MCF 10A (cell line): ENCODE results near the gene ISL2. TPM values are rescaled to one million over a fixed set of nuclear protein-coding genes. Genes with fewer than 3 reads are reported as not detected.

Experiments used
- BruUV-seq: library from RNA; stranded (reverse); fragments of 400-500 nt; replicated peaks from 2 replicates; lab custom pipeline; 2021; lab: Mats Ljungman, UMichigan
- CTCF ChIA-PET: fragments of 300-600 bp; sonication (Branson Sonifier 250); formaldehyde crosslinking; extraction: SDS; loops from one replicate; lab custom pipeline; 2021; ENCODE audit warnings: antibody characterized with exemption, inconsistent platforms; lab: Yijun Ruan, JAX
- POLR2A ChIA-PET: fragments of 300-600, 350-650 bp; sonication (Branson Sonifier 250); formaldehyde crosslinking; extraction: SDS; loops from one replicate; lab custom pipeline; 2020; ENCODE audit warnings: antibody characterized with exemption, inconsistent platforms; lab: Yijun Ruan, JAX
- DNase-seq: peaks from one replicate; pipeline ENCODE4 v3.0.0-alpha.2; 2018; ENCODE audit not compliant: unreplicated experiment
- H3K27ac Mint-ChIP-seq: one replicate; pipeline ENCODE4 v1.8.0; 2022; ENCODE audit warnings: mild to moderate bottlenecking, low read depth, mixed read lengths; ENCODE audit not compliant: unreplicated experiment
- H3K27me3 Mint-ChIP-seq: one replicate; pipeline ENCODE4 v1.8.0; 2022; ENCODE audit warnings: mixed read lengths; ENCODE audit not compliant: insufficient read depth, unreplicated experiment
- H3K36me3 Mint-ChIP-seq: one replicate; pipeline ENCODE4 v1.8.0; 2022; ENCODE audit warnings: mild to moderate bottlenecking, moderate library complexity, mixed read lengths; ENCODE audit not compliant: insufficient read depth, unreplicated experiment
- H3K4me1 Mint-ChIP-seq: one replicate; pipeline ENCODE4 v1.8.0; 2022; ENCODE audit warnings: mixed read lengths; ENCODE audit not compliant: insufficient read depth, unreplicated experiment
- H3K4me3 Mint-ChIP-seq: one replicate; pipeline ENCODE4 v1.8.0; 2022; ENCODE audit warnings: mild to moderate bottlenecking, moderate library complexity, mixed read lengths; ENCODE audit not compliant: unreplicated experiment
- H3K9me3 Mint-ChIP-seq: one replicate; pipeline ENCODE4 v1.8.0; 2022; ENCODE audit warnings: mixed read lengths; ENCODE audit not compliant: unreplicated experiment
- intact Hi-C: fragments of 100-400 bp; cut with micrococcal nuclease; formaldehyde crosslinking; loops from 2 replicates; pipeline ENCODE4 v1.14.1; 2022
- total RNA-seq: library from RNA; stranded (reverse); gene quantifications from 2 replicates; pipeline ENCODE4 v1.2.3, GENCODE V29; 2022
- TF ChIP-seq, protein P1 (sequence below): fragments of 200-600 bp; IDR thresholded peaks from one replicate; pipeline ENCODE4 v1.8.0; 2022; ENCODE audit warnings: antibody characterized with exemption, mild to moderate bottlenecking; ENCODE audit not compliant: unreplicated experiment

The ISL2 gene
- total RNA-seq, 1 experiment from 2014 or later: not detected

DNA sequence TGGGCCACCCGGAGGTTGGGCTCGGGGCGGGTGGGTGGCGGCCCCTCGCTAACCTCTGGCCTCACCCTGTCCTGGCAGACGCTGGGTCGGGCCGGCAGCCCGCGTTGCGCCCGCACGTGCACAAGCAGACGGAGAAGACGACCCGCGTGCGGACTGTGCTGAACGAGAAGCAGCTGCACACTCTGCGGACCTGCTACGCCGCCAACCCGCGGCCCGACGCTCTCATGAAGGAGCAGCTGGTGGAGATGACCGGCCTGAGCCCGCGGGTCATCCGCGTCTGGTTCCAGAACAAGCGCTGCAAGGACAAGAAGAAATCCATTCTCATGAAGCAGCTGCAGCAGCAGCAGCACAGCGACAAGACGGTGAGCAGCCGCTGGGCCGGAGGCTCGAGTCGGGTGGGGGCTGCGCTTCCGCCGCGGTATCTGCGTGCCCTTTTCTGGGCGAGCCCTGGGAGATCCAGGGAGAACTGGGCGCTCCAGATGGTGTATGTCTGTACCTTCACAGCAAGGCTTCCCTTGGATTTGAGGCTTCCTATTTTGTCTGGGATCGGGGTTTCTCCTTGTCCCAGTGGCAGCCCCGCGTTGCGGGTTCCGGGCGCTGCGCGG, 3.7 kb downstream of the ISL2 start:
- Mint-ChIP-seq H3K27me3 (peaks cover 49% of the 10 kb centered on the region), H3K4me1 (no peaks in the 10 kb centered on the region), H3K9me3 (no peaks in the 10 kb centered on the region), H3K27ac (no peak overlapping the region), H3K4me3 (peak overlapping the region; percentile 75), H3K36me3 (peaks cover 5% of the 10 kb centered on the region)
- TF ChIP-seq, protein P1, sequence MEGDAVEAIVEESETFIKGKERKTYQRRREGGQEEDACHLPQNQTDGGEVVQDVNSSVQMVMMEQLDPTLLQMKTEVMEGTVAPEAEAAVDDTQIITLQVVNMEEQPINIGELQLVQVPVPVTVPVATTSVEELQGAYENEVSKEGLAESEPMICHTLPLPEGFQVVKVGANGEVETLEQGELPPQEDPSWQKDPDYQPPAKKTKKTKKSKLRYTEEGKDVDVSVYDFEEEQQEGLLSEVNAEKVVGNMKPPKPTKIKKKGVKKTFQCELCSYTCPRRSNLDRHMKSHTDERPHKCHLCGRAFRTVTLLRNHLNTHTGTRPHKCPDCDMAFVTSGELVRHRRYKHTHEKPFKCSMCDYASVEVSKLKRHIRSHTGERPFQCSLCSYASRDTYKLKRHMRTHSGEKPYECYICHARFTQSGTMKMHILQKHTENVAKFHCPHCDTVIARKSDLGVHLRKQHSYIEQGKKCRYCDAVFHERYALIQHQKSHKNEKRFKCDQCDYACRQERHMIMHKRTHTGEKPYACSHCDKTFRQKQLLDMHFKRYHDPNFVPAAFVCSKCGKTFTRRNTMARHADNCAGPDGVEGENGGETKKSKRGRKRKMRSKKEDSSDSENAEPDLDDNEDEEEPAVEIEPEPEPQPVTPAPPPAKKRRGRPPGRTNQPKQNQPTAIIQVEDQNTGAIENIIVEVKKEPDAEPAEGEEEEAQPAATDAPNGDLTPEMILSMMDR: no peak
- CTCF ChIA-PET: interaction anchor here (0.7 kb wide), 1 partner anchor 1311 kb away, joined by 3 read pairs; no protein-coding TSS in a partner anchor
- POLR2A ChIA-PET: no interaction called here
- intact Hi-C loops: no loop called here
- DNase-seq: no peak
- no TSS peak for BruUV-seq

DNA sequence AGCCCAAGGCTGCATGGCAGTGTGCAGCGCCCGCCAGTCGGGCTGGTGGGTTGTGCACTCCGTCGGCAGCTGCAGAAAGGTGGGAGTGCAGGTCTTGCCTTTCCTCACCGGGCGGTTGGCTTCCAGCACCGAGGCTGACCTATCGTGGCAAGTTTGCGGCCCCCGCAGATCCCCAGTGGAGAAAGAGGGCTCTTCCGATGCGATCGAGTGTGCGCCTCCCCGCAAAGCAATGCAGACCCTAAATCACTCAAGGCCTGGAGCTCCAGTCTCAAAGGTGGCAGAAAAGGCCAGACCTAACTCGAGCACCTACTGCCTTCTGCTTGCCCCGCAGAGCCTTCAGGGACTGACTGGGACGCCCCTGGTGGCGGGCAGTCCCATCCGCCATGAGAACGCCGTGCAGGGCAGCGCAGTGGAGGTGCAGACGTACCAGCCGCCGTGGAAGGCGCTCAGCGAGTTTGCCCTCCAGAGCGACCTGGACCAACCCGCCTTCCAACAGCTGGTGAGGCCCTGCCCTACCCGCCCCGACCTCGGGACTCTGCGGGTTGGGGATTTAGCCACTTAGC, 4.3 kb downstream of the ISL2 start:
- intact Hi-C loops: no loop called here
- peak overlapping the region; percentile 75 for H3K4me3 Mint-ChIP-seq
- BruUV-seq: no TSS peak
- H3K27me3 Mint-ChIP-seq: peaks cover 55% of the 10 kb centered on the region
- TF ChIP-seq, protein P1: no peak
- CTCF ChIA-PET: interaction anchor here (0.7 kb wide), 1 partner anchor 1310 kb away, joined by 3 read pairs; no protein-coding TSS in a partner anchor
- H3K9me3 Mint-ChIP-seq: no peaks in the 10 kb centered on the region
- peaks cover 10% of the 10 kb centered on the region for H3K36me3 Mint-ChIP-seq
- no peak for DNase-seq
- no peak overlapping the region for H3K27ac Mint-ChIP-seq
- POLR2A ChIA-PET: no interaction called here
- no peaks in the 10 kb centered on the region for H3K4me1 Mint-ChIP-seq

DNA sequence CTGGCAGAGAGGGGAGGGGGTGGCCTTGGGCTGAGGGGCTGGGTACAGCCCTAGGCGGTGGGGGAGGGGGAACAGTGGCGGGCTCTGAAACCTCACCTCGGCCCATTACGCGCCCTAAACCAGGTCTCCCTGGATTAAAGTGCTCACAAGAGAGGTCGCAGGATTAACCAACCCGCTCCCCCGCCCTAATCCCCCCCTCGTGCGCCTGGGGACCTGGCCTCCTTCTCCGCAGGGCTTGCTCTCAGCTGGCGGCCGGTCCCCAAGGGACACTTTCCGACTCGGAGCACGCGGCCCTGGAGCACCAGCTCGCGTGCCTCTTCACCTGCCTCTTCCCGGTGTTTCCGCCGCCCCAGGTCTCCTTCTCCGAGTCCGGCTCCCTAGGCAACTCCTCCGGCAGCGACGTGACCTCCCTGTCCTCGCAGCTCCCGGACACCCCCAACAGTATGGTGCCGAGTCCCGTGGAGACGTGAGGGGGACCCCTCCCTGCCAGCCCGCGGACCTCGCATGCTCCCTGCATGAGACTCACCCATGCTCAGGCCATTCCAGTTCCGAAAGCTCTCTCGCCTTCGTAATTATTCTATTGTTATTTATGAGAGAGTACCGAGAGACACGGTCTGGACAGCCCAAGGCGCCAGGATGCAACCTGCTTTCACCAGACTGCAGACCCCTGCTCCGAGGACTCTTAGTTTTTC, 4.9 kb downstream of the ISL2 start:
- intact Hi-C loops: no loop called here
- Mint-ChIP-seq H3K27ac (no peak overlapping the region), H3K36me3 (peaks cover 10% of the 10 kb centered on the region), H3K4me3 (peak overlapping the region; percentile 67), H3K27me3 (peaks cover 55% of the 10 kb centered on the region), H3K4me1 (no peaks in the 10 kb centered on the region), H3K9me3 (no peaks in the 10 kb centered on the region)
- DNase-seq: no peak
- BruUV-seq: no TSS peak
- TF ChIP-seq, protein P1: no peak
- POLR2A ChIA-PET: no interaction called here
- CTCF ChIA-PET: no interaction called here

DNA sequence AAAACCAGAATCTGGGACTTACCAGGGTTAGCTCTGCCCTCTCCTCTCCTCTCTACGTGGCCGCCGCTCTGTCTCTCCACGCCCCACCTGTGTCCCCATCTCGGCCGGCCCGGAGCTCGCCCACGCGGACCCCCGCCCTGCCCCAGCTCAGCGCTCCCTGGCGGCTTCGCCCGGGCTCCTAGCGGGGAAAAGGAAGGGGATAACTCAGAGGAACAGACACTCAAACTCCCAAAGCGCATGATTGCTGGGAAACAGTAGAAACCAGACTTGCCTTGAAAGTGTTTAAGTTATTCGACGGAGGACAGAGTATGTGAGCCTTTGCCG, 5.4 kb downstream of the ISL2 start:
- no peaks in the 10 kb centered on the region for H3K4me1 Mint-ChIP-seq
- TF ChIP-seq, protein P1: no peak
- peak overlapping the region; percentile 67 for H3K4me3 Mint-ChIP-seq
- H3K27me3 Mint-ChIP-seq: peaks cover 55% of the 10 kb centered on the region
- peaks cover 10% of the 10 kb centered on the region for H3K36me3 Mint-ChIP-seq
- no TSS peak for BruUV-seq
- no peaks in the 10 kb centered on the region for H3K9me3 Mint-ChIP-seq
- no peak overlapping the region for H3K27ac Mint-ChIP-seq
- DNase-seq: no peak
- CTCF ChIA-PET: no interaction called here
- POLR2A ChIA-PET: no interaction called here
- intact Hi-C loops: no loop called here
